PC-3 (cell line): ENCODE results near the gene RTN4RL1. TPM values are rescaled to one million over a fixed set of nuclear protein-coding genes. Genes with fewer than 3 reads are reported as not detected.
"Not testable (repeated sequence)": the region's sequence is repeated elsewhere in the genome, so short reads cannot be mapped to it uniquely, and the experiment has no call there.

Experiments used
- ATAC-seq: fragments of 200-7000 bp; cut with Tn5 transposase; 2 replicates; pipeline ENCODE4 v1.9.1; 2020; ENCODE audit warnings: mild to moderate bottlenecking, moderate library complexity
- BruUV-seq: library from RNA; stranded (reverse); fragments of 400-500 nt; replicated peaks from 2 replicates; lab custom pipeline; 2021; lab: Mats Ljungman, UMichigan
- CTCF ChIA-PET: fragments of 300-600 bp; sonication (Branson Sonifier 250); formaldehyde crosslinking; loops from one replicate; lab custom pipeline; 2022; ENCODE audit warnings: antibody characterized with exemption; lab: Charles Lee
- POLR2A ChIA-PET: fragments of 300-600 bp; sonication (Branson Sonifier 250); formaldehyde crosslinking; loops from one replicate; lab custom pipeline; 2022; ENCODE audit warnings: antibody characterized with exemption; ENCODE audit not compliant: unreplicated experiment; lab: Charles Lee
- DNase-seq: peaks from one replicate; pipeline ENCODE4 v3.0.0-alpha.2; 2015
- H2AFZ ChIP-seq: fragments of 300-600 bp; sonication (generic); 2 replicates; pipeline ENCODE4 v1.6.0; 2016; ENCODE audit warnings: antibody characterized with exemption, low read length
- H3F3A ChIP-seq: fragments of 300-600 bp; sonication (generic); one replicate; pipeline ENCODE4 v1.6.0; 2017; ENCODE audit warnings: antibody characterized with exemption, low read length, control low read depth, mild to moderate bottlenecking; ENCODE audit not compliant: unreplicated experiment
- H3K27ac ChIP-seq: fragments of 300-600 bp; sonication (generic); 2 replicates; pipeline ENCODE4 v1.5.1; 2016; ENCODE audit warnings: mild to moderate bottlenecking, low read length
- H3K27me3 ChIP-seq: fragments of 300-600 bp; sonication (generic); 2 replicates; pipeline ENCODE4 v1.6.1; 2016; ENCODE audit warnings: low read length, mixed read lengths
- H3K36me3 ChIP-seq: fragments of 300-600 bp; sonication (generic); 2 replicates; pipeline ENCODE4 v1.6.1; 2016; ENCODE audit warnings: low read depth, mixed run types, low read length, mixed read lengths
- H3K4me1 ChIP-seq: fragments of 300-600 bp; sonication (generic); 2 replicates; pipeline ENCODE4 v1.5.1; 2016; ENCODE audit warnings: low read length; ENCODE audit not compliant: insufficient read depth
- H3K4me2 ChIP-seq: fragments of 300-600 bp; sonication (generic); 2 replicates; pipeline ENCODE4 v1.6.0; 2016; ENCODE audit warnings: low read length
- H3K4me3 ChIP-seq: fragments of 300-600 bp; sonication (generic); 2 replicates; pipeline ENCODE4 v1.5.1; 2016; ENCODE audit warnings: mild to moderate bottlenecking, low read length, mixed read lengths
- H3K79me2 ChIP-seq: fragments of 300-600 bp; sonication (generic); 2 replicates; pipeline ENCODE4 v1.6.1; 2017; ENCODE audit warnings: low read length, mixed read lengths
- H3K9ac ChIP-seq: fragments of 300-600 bp; sonication (generic); 2 replicates; pipeline ENCODE4 v1.6.0; 2016; ENCODE audit warnings: mild to moderate bottlenecking, low read length
- H3K9me2 ChIP-seq: fragments of 300-600 bp; sonication (generic); replicated peaks from 2 replicates; pipeline ENCODE4 v1.6.1; 2016; ENCODE audit warnings: mixed run types, low read length, mixed read lengths
- H3K9me3 ChIP-seq: fragments of 300-600 bp; sonication (generic); 2 replicates; pipeline ENCODE4 v1.6.1; 2016; ENCODE audit warnings: low read length, mixed read lengths
- H4K20me1 ChIP-seq: fragments of 300-600 bp; sonication (generic); 2 replicates; pipeline ENCODE4 v1.6.1; 2016; ENCODE audit warnings: low read length, mixed read lengths
- EZH2 ChIP-seq: fragments of 300-600 bp; sonication (generic); IDR thresholded peaks from one replicate; pipeline ENCODE4 v1.6.1; 2017; ENCODE audit warnings: antibody characterized with exemption, mild to moderate bottlenecking, low read length; ENCODE audit not compliant: unreplicated experiment
- EZH2phosphoT487 ChIP-seq: fragments of 300-600 bp; sonication (generic); IDR thresholded peaks from 2 replicates; pipeline ENCODE4 v1.6.1; 2018; ENCODE audit warnings: mild to moderate bottlenecking, antibody characterized with exemption, low read length, borderline replicate concordance
- intact Hi-C: fragments of 100-400 bp; cut with micrococcal nuclease; formaldehyde crosslinking; loops from 2 replicates; pipeline ENCODE4 v1.9.0; 2023
- total RNA-seq: library from RNA; depleted of rRNA; stranded (reverse); fragments of >200 nt; gene quantifications from 2 replicates; pipeline ENCODE4 v1.2.3, GENCODE V29; 2014
- TF ChIP-seq, protein P1 (sequence below): fragments of 300-600 bp; sonication (generic); conservative IDR thresholded peaks from 2 replicates; pipeline ENCODE4 v1.5.1; 2017; ENCODE audit warnings: antibody characterized with exemption, low read depth, mild to moderate bottlenecking, low read length

Gene RTN4RL1
- total RNA-seq, 1 experiment from 2014 or later = 6.9 TPM

DNA sequence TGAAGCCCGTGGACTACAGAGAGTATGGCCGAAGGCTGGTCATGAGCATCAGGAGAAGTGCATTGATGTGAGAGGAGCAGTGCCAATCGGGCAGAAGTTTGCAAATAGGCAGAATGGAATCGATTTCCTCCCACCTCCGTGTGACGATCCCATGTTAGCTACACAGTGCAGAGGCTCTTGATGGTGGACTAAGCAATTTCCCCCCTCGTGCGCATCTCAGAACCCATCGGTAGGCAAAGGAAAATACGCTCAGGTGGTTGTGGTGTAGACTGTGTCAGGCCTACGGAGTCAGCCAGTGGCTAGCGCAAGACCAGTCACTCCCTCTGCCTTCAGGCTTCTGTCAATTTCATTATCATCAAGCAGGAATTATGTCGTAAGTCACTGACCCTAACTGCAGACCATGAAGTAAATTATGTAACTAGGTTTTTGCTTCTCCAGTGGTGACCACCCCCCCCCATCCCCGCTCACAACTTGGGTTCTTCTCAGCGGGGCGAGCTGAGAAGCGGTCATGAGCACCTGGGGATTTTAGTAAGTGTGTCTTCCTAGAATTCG, 128.0 kb downstream of the RTN4RL1 start:
- H3K9me3 ChIP-seq = no peaks in the 10 kb centered on the region
- H3K9ac ChIP-seq = no peak overlapping the region
- H3K79me2 ChIP-seq = no peaks in the 10 kb centered on the region
- H3K36me3 ChIP-seq = peaks cover 25% of the 10 kb centered on the region; the same call in 1 of the 2 replicates
- no peaks in the 10 kb centered on the region for H3K9me2 ChIP-seq
- no peaks in the 10 kb centered on the region for H3K4me1 ChIP-seq
- POLR2A ChIA-PET = no interaction called here
- H3K27ac ChIP-seq = no peak overlapping the region
- no peak overlapping the region for H2AFZ ChIP-seq
- intact Hi-C loops = no loop called here
- no peaks in the 10 kb centered on the region for H4K20me1 ChIP-seq
- no peak for DNase-seq
- no peaks in the 10 kb centered on the region for H3F3A ChIP-seq
- TF ChIP-seq EZH2phosphoT487 (no peak), EZH2 (no peak)
- TF ChIP-seq, protein P1, sequence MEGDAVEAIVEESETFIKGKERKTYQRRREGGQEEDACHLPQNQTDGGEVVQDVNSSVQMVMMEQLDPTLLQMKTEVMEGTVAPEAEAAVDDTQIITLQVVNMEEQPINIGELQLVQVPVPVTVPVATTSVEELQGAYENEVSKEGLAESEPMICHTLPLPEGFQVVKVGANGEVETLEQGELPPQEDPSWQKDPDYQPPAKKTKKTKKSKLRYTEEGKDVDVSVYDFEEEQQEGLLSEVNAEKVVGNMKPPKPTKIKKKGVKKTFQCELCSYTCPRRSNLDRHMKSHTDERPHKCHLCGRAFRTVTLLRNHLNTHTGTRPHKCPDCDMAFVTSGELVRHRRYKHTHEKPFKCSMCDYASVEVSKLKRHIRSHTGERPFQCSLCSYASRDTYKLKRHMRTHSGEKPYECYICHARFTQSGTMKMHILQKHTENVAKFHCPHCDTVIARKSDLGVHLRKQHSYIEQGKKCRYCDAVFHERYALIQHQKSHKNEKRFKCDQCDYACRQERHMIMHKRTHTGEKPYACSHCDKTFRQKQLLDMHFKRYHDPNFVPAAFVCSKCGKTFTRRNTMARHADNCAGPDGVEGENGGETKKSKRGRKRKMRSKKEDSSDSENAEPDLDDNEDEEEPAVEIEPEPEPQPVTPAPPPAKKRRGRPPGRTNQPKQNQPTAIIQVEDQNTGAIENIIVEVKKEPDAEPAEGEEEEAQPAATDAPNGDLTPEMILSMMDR = no peak
- TSS peak; percentile 61 for BruUV-seq
- H3K4me3 ChIP-seq = no peak overlapping the region
- no peak for ATAC-seq
- no peak overlapping the region for H3K4me2 ChIP-seq
- CTCF ChIA-PET = no interaction called here
- H3K27me3 ChIP-seq = no peaks in the 10 kb centered on the region

DNA sequence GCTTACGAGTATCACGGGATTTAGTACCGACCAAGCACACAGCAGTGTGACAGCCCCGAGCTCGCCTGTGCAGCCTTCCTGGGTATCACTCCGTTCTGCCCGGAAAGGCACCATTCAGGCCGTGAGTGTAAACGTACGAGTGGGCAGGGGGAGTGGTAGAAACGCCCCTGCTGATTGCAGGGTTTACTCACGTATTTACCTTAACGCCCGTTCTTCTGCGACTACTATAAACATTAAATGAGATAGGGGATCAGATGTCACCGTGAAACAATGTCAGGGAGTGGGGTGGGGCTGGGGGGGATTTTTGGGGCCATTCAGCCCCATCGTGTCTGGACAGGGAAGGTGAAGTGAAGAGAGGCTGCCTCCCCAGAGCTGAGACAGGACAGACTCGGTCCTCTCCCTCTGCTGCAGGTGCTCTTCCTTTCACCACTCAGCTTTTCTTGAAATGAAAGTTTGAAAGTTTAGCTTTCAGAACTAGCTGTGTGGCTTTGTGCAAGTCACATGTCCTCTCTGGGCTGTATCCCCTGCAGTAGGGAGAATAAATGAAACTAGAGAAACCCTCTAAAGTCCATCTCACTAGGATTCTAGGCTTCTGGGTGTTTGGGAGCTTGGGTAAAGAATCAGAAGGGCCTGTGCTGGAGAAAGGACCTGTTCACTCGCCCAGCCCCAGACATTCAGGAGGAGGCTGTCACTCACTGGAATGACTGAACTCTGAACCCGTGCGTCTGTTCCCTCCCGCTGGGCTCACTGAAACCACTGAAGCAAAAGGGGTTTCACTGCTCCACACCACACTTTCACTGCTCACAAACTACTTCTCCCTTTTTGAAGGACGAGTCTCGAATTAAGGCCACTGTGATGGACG, 128.7 kb downstream of the RTN4RL1 start:
- H3K4me1 ChIP-seq = no peaks in the 10 kb centered on the region
- H4K20me1 ChIP-seq = no peaks in the 10 kb centered on the region
- no peak overlapping the region for H3K27ac ChIP-seq
- H3K9me3 ChIP-seq = no peaks in the 10 kb centered on the region
- CTCF ChIA-PET = no interaction called here
- no peaks in the 10 kb centered on the region for H3F3A ChIP-seq
- POLR2A ChIA-PET = no interaction called here
- no peak for TF ChIP-seq EZH2phosphoT487
- TF ChIP-seq, protein P1 = no peak
- TF ChIP-seq EZH2 = no peak
- intact Hi-C loops = no loop called here
- no peaks in the 10 kb centered on the region for H3K79me2 ChIP-seq
- H3K4me3 ChIP-seq = no peak overlapping the region
- no peaks in the 10 kb centered on the region for H3K9me2 ChIP-seq
- peaks cover 25% of the 10 kb centered on the region; the same call in 1 of the 2 replicates for H3K36me3 ChIP-seq
- H2AFZ ChIP-seq = no peak overlapping the region
- no TSS peak for BruUV-seq
- DNase-seq (no peak), ATAC-seq (no peak)
- H3K4me2 ChIP-seq = no peak overlapping the region
- H3K9ac ChIP-seq = no peak overlapping the region
- H3K27me3 ChIP-seq = no peaks in the 10 kb centered on the region

DNA sequence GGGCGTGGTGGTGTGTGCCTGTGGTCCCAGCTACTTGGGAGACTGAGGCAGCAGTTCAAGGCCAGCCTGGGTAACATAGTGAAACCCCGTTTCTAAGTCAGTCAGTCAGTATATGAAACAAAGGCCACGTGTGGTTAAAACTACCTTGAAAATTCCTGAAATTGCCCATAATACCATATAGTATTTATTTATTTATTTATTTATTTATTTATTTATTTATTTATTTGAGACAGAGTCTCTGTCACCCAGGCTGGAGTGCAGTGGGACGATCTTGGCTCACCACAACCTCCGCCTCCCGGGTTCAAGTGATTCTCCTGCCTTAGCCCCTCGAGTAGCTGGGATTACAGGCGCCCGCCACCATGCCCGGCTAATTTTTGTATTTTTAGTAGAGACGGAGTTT, 129.7 kb downstream of the RTN4RL1 start:
- H3K4me3 ChIP-seq, H3K9me3 ChIP-seq, DNase-seq, ATAC-seq, BruUV-seq, H3K9ac ChIP-seq, H3K27ac ChIP-seq, H2AFZ ChIP-seq, POLR2A ChIA-PET, intact Hi-C loops, H4K20me1 ChIP-seq, H3K9me2 ChIP-seq, H3K4me2 ChIP-seq, H3F3A ChIP-seq, CTCF ChIA-PET, H3K27me3 ChIP-seq, H3K79me2 ChIP-seq, H3K4me1 ChIP-seq: not testable (repeated sequence)
- peaks cover 25% of the 10 kb centered on the region; the same call in 1 of the 2 replicates for H3K36me3 ChIP-seq
